Suppressor macrophage treated with lipopolysaccharide for 1 hour (primary cell): ENCODE data around the gene DPP4.

Experiments
- DNase-seq, 3 donors: peaks; one replicate each; pipeline ENCODE4 v3.0.0-alpha.2; 2020 to 2022

Gene DPP4

DNA sequence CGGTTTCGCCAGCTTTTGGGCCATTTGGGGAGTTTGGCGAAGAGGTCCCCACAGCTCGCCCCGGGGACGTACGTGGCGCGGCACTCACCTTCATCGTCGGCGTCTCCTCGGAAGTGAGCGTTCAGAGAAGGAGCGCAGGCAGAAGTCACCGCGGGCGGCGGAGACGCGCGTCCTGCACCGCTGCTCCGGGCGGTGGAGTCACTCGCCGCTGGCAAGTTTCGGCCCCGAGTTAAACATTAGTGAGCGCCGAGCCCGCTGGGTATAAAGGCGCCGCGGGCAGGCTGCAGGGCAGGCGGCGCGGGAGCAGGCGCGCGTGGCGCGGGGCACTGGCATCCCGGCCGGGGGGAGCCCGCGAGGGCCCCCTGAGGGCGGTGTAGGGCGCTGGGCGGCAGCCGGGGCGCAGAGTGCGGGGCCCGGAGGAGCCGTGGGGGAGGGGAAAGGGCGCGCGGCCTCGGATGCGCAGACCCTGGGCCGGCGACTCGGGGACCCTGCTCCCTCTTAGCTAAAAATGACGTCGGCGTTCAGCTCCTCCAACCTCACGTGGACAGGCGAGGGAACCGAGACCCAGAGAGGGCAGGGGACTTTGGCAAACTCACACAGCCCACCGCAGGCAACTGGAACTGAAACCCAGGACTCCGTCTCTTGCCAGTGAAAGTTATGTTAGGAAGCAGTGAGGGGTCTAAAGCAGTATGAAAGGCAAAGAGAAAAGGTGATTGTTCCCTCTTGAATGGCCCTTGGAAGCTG, at the start of gene DPP4:
Gene DPP4 (minus strand): TSS at position 328 of the 744 bp plus-strand sequence. CDS start 234 bp downstream, at position 94.
- DNase-seq, result peak; percentile 37 to 58 (median 52)

DNA sequence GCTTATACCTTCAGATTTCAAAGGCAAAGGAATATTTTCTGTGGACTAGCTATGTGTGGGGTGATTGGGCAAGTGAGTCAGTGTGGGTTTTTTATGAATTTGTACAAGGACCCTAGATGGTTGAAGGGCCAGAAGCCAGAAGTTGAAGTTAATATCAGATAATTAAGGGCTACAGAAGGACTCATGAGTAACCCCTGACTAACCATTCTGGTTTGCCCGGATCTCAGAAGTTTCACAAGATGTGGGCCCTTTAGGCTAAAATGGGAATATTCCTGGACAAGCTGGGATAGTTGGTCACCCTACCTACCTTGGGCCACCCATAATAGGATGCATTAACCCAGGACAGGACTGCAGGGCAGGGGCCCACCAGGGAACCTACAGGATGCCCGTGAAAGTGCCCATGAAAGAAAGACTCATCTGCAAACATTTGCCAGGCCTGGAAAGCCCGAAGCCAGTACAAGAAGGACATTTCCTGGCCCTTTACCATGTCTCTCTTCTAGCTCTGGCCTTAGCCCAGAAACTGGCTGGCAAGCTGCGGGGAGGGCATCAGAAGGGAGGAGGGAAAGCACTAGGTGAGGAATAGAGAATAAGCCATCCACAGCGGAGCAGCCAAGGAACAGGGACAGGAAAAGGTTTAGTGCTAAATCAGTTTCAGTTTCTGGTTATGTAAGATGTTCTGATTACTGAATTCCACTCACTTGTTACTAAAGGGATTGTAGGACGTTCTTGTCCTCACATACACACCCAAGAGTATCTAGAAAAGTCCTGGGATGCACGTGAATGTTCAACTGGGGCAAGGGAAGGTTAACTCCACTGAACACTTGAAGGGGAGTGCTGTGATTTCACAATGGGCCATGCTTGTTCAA, 44.4 kb upstream of the DPP4 start:
- DNase-seq, result peak; percentile 27 to 57 (median 47)

GRCh38 chr2:162116352-162116751, 42.3 kb upstream of the DPP4 start:
- DNase-seq, result no peak

GRCh38 chr2:162115076-162115475, 41.1 kb upstream of the DPP4 start:
- no peak for DNase-seq

DNA sequence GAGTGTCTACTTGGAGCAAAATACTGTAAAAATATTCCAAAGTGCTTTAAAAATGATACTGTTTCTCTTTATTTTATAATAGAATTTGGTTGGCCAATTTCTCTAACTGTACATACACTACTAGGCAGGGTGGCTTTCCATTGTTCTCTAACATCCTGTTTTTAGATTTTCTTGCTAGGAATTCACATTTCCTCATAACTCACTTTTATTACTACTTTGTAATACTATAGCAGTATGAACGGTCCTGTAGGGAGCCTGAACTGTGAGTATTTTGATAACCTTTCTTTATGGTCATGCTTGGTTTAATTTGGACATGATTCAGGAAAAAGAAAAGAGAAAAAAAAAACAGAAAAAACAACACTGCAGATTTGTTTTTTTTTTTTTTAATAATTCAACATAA, 40.3 kb upstream of the DPP4 start:
- peak in 1 of 3 donors; percentile 38 for DNase-seq

DNA sequence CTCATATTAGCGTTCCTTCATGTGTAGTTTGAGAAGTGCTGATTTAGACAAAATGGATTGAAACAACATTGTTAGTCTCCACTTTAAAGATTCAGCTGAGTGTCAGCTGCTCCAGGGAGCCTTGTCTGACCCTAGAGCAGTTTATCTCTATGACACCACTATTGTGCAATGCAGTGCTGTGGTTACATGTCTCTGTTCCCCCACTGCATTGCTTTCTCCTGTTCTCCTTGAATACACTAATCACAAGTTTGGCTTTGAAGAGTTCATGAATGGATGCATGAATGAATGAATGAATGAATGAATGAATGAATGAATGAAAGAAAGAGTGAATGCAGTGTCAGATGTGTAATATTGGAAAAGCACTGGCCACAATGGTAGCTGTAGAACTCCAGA, 39.8 kb upstream of the DPP4 start:
- DNase-seq, result peak; percentile 69 to 80 (median 75)

DNA sequence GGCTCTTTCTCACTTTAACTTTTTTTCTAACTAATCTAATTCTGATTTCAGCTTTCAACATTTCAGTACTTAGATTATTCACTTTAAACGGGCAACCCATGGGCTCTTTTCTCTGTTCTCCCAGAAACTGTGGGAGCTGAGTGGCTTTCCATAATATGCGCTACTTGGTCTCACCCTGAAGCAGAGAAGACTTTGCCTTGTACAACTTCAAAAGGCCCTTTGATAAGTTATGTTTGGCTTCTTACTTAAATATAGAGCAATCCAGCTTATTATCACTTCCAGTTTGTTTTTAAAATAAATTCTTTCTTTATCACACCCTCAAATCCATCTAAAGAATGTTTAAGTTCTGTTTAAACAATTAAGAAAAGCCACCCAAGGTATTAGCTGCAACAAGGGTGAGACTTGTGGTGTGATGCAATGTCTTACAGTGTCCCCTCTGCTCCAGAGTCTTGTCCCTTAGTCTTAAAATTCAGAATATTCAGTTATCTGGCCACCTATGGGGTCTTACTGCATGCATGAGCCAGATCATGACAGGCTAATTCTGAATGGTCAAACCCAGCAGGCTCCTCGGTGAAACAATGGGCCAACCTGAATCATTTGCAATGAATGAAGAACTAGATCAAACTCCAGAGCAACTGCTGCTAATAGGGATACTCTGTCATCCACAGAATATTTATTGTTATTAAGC, 39.2 kb upstream of the DPP4 start:
- DNase-seq, result no peak

GRCh38 chr2:162111958-162112850, 38.2 kb upstream of the DPP4 start:
- peak; percentile 53 to 60 (median 59) for DNase-seq

DNA sequence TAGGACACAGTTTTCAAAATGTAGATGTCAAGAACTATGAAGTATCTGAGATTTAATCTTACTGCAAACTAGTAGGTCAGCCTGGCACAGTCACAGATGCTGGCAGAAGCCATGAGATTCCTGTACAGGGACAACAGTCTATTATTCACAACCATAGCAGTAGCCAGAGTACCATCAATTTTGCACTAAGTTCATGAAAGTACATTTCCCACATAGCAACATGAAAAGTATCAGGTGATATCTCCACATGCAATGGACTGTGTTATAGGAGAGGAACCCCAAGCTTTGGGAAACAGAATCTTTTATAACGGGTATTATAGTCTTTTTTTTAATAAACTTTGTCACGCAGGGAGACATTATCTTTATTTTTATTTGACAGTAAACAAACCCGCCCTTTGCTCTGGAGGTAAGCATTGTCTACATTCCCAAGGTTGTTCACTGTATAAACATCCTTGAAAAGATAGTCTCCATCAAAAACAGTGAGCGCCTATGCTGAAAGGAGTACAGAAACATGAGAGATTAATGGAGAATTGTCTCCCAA, 33.4 kb upstream of the DPP4 start:
- DNase-seq, result no peak

DNA sequence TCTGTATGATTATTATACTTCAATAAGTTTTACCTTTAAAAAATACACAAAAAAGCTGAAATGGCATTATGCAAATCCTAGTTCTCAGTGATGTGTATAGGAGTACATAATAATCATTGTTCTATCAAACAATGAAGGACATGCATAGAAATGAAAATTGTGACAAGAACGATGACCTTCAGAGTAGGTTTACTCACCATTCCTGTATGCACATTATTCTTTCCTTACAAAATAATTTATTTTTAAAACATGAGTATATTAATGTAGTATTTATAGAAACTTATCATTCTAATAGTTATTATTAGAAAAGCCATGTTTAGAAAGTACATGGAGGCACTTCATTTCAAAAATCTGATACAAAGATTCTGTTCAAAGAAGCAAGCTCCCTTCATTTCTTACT, 32.7 kb upstream of the DPP4 start:
- DNase-seq, result no peak

DNA sequence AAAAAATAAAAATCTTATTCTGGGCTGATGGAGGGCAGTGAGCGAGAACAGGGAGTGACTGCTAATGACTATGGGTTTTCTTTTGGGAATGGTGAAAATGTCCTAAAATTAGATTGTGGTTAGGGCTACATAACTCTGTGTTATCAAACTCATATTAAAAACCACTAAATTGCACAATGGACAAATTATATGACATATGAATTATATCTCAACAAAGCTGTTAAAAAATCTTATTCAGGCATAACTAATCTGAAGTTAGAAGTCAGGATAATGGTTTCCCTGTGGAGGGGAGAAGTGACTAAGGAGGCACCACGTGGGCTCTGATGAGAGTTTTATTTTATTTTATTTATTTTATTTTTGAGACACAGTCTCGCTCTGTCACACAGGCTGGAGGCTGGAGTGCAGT, 32.1 kb upstream of the DPP4 start:
- no peak for DNase-seq

DNA sequence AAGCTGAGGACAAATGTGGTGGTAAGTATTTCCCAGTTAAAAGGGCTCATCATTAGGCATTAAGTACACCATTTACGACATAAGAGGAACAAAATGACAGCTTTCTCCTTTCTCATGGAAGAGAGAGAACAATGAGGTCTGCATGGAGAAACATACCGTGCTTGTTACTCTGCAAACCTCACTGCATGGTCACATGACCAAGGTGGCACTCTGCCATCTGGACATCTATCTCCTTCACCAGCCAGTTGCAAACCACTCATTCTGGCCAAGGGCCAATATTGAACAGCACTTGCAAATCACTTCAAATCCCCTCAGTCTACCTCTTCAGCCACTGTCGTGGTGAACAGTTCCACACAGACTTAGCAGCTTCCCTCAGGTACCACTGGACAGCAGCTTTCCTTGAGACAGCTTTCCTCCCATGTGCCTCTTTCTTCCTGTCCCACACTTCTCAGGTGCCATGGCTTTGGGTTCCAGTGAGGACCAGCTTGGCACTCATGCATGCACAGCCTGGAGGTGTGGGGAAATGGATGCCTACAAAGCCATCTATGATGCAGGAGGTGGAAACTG, 29.5 kb upstream of the DPP4 start:
- DNase-seq, result no peak

GRCh38 chr2:162100579-162100978, 26.6 kb upstream of the DPP4 start:
- DNase-seq, result no peak

DNA sequence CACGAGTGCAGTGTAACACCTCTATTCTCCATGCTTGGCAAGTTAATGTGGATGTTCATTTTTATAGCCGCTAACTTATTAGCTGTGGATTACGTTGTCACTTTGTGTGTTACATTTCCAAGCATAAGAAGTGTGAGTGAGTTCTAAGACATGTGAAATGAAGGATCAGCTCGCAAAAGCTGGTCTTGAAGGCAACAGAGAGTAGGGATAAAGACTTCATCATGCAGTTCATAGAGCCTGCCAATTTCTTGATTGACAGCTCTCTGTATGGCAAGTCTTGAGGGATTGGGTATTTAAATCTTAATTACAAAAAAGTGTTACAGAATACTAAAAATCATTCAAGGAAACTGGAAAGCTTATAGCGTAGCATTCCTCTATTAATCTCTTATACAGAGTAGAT, 25.8 kb upstream of the DPP4 start:
- DNase-seq, result no peak

GRCh38 chr2:162092658-162093556, 18.9 kb upstream of the DPP4 start:
- peak; percentile 85 to 88 (median 87) for DNase-seq

DNA sequence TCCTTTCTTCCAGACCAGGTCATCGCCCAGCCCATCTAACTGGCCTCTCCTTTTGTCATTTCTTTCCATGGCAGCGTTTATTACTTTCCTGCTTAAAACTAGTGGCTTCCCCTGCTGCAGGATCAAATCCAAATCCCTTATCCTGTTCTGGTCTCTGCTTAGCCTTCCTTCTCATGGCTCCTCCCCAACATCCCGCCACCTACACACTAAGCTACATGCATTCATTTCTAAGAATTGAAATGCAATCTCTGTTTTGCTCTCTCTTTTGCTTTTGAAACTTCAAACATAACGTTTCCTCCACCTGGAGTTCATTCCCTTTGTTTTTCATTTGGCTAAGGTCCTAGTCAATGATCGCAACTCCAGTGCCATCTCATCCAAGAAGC, 18.0 kb upstream of the DPP4 start:
- no peak for DNase-seq

DNA sequence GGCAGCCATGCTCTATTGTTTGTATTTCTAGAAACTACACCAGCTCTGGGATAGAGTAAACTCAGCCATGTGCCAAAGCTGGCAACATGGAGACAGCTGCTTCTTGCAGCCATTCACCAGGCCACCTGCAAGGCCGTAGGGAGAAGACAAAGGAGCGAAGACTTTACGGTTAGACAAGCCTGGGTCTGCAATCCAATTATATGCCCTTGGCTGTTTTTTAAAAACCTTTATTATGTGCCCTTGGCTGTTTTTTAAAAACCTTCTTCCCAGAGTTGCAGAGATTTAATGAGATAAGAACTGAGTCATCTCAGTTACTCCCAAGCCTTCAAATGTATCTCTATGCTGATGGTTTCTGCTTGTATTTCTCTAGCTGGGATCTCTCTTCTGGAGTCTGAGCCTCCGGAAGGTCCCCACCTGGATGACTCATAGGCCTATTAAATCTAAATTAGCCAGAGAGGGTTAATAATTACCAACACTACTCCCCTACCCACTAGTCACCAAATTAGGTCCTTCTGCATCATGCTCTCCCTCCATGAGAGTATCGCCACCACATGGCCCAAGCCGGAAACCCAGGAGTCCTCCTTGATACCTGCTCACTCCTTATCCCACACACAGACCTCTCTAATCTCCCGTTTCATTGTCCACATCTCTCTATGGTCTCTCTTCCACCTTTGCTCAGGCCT, 17.5 kb upstream of the DPP4 start:
- no peak for DNase-seq

DNA sequence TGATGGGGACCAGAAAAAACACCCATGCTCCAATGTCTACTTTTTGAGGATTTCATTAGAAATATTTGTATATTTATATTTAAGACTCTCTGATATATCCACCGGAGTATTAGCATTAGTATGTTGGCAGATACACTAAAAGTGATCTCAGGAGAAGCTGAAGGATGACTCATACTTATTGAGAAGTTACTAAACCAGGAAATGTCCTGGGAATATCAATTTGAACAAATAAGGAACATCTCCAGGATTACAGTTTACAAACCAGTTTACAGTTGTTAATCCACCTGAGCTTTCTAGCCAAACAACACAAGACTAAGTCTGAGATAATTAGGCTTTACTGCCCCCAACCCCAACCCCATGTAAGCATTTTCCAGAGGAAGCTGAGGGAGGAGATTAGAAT, 16.1 kb upstream of the DPP4 start:
- DNase-seq, result peak in 2 of 3 donors; percentile 38

- DNase-seq, result no peak
These were observed 12.9 kb upstream of the DPP4 start for GRCh38 chr2:162086904-162087303.
